ENCODE data around the gene GFOD2.

GFOD2 gene

DNA sequence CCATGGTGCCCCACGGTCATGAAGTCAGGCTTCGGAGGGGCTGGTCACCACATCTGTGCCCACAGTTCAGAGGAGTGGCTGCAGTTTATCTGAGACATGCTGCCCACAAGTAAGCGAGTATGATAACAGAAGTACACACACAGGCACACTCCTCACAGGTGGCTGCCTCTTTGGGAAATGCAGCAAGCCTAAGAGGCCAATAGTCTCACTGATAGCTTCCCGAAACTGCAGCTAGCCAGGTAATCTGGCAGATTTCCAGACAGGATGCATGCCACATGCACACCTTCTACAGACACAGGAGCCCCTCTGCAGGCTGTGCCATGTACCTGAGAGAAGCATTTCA is 12.6 kb upstream of the GFOD2 start:
- DNase-seq (ENCODE audit: low spot score) = no peak

DNA sequence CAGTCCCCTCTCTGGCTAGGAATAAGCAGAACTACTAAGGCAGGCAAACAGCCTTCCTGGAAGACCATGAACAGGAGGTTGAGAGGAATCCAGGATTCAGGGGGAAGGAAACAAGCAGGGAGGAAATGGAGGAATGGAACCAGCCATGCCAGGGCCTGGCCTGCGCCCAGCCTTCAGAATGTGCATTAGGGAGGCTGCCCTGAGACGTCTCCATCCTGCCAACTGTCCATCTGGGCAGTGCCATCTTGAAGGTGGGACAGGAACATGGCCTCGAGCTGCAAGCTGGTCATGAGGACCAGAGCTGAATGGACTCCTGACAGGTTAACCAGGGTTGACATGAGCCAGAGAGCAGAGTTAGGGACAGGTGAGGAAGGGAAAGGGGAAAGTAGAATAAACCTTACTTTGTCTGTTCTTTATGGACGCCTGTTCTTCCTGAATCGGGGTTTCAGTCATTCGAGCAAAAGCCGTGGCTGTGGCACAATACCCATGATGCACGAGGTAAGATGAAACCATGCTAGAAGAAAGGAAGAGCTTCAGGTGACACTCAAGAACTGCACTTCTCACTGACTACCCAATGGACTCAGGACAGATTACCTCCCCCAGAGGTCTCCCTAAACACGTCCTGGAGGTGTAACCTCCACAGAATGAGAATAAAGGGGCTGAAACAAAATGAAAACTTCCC is 12.1 kb upstream of the GFOD2 start:
- DNase-seq (ENCODE audit: low spot score) = no peak

DNA sequence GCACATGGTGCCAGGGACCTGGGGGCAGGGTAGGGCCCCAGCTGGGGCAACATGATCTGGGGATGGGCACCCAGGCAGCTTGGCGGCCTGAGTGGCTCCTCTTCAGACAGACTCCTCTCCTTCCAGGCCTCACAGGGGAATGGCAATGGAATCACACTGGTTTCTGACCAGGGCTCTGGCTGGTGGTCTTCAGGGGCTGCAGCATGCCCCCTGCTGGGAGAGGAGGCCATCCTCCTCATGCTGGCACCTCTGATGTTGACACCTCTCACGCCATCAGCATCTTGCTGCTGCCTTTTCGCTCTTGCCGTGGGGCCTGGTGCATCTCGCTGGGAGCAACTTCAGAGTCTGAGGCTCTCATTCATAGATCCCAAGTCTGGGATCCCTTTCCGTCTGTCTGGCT is 11.2 kb upstream of the GFOD2 start:
- DNase-seq (ENCODE audit: low spot score) = no peak

DNA sequence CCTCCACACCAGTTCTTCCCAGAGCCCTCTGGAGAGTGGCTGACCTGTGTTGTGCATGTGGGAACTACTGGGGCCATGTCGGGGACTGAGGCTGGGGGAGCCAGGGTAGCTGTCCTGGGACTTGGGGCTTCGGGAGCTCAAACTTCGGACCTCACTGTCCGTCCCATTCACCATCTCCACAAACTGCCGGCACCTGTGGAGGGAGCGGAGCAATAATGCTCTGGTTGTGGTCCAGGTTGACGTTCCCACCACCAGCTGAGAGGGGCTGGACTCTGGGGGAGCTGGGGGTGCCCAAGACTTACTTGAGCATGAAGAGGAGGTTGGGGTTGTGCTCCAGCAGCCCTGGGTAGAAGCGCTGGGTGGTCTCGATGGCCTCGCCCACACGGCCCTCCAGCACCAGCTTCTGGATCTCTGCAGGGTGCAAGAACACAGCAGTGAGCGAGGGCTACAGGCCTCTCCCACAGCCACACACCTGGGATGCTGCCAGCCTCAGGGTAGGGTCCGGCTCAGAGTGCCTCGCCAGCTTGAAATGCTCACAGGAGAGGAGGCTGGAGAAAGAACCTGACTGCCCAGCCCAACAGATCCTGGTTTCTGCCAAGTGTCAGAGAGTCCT is 10.6 kb upstream of the GFOD2 start:
- DNase-seq (ENCODE audit: low spot score) = no peak

DNA sequence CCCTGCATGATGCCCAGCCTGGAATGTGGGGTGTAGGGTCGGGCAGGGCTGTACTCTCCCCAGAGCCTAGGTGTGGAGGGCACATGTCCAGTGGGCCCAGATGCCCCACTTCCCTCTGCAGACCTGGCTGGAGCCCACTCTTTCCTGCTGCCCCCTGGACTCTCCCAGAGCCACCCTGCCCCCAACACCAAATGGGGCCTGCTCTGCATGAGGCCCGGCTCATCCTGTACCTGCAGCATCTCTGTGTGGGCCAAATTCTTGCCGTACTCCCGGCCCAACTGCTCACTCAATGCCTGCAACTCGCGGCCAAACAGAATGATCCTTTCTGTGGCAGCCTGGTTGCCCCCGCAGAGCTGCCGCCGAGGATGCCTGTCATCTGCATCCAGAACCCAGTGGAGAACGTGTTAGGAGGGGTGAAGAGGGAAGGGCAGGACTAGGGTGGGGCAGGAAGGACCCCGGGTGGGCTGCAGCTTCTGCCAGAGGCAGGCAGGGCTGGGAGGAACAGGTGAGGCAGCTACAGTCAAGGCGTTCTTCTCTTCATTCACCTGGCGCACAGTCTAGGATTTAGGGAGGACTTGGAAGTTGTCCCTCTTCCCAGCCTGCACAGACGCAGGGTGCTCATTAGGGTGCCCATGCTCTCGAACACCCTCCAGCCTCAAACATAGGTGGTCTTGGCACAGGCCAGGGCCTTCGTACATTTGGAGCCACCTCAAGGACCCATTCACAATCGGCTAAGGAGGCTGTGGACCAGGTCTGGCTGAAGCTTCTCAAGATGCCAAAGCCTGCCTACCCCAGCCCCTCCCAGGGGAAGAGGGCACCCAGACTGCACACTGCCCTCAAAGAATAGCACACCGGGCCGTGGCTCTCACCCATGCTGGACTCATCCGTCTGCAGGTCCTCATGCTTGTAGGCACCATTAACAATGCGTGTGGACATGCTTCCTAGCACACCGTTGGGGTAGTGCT is 8.7 kb upstream of the GFOD2 start:
- peak; percentile 5 for DNase-seq (ENCODE audit: low spot score)

DNA sequence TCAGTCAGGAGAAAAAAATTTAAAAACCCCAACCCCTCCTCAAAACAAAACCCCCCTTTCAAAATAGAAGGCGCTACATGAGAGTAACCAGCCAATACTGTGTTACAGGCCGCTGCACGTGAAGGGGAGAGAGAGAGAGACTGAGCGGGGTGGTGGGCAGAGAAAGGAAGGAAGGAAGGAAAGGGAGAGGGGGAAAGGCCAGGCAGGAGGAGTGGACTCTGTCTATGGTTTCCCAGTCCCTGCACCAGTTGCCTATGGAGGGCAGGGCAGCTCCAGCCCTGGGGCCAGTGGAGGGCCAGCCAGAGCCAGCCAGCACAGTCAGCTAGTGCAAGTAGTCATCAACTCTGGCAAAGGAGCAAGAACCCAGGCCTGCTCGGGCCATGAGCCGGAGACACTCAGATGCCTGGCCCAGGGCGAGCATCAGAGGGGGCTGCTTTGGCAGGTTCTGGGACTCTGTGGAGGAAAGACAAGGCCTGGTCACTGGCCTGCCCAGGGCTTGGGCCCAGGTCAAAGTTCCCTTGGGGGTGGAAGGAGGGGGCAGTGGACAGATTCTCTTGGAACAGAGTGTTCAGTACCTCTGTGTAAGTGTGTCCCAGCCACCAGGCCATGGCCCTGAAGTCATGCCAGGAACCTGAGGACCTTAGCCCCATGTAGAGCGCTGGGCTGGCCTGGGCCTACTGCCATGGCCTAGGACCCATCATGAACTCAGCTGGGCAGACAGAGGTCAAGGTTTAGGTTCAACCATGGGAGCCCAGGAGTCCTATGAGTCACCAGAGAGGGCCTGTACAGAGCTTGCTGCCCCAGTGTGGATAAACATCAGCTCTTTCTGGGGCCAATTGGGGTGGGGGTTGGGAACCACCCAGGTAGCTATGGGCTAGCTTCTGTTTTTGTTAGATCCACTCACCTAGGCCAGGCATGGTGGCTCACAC is 7.3 kb upstream of the GFOD2 start:
- DNase-seq (ENCODE audit: low spot score) = peak; percentile 3

DNA sequence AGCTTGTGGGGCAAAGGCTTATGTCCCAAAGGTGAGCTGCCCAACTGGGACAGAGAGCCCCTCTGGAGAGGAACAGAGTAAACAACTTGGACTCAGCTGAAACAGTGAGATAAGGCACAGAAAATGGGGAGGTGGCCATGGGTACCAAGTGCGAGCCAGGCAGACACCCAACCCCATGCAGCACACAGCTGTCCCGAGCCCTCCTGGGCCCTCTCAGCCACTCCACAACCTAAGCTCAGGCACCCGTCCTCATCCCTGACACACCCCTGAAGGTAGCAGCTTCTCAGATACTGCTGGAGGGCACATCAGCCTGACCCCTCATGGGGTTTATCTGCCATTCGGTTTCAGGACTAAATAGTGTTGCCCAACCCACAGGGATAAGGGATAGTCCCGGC is 4.8 kb upstream of the GFOD2 start:
- no peak for DNase-seq (ENCODE audit: low spot score)

DNA sequence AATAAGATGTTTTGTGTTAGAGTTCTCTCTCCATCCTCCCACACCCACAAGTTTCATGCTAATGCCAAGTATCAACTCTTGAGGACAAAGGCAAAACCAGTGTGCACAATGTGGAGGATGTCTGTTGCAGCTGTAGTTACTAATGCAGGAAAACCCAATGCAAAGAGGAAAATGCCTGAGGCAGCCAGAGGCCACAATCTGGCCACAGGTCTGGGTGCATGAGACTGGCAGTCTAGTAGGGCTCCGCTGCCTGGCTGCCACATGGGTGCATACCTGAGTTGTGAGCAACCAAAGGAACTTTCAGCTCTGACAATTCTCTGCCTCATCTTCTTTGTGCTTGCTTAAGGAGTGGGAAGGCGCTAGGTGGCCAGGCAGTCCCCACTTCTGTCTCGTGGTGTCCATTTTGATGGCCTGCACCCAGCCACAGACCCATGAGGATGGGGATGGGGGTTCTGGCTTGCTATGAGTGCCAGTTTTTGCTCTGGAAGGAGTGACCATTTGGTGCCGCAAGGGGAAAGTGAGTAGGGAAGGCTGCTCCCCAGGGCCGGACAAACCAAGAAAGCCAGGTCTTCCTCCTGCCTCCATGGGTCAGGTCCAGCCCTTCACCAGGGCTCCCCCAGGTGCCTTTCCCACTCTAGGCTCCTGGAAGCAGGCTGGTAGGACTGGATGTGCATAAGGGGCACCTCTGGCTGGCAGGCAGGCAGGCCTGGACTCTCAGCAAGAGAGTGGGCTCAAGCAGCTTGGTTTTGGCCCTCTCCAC is 4.2 kb upstream of the GFOD2 start:
- peak; percentile 4 for DNase-seq (ENCODE audit: low spot score)

DNA sequence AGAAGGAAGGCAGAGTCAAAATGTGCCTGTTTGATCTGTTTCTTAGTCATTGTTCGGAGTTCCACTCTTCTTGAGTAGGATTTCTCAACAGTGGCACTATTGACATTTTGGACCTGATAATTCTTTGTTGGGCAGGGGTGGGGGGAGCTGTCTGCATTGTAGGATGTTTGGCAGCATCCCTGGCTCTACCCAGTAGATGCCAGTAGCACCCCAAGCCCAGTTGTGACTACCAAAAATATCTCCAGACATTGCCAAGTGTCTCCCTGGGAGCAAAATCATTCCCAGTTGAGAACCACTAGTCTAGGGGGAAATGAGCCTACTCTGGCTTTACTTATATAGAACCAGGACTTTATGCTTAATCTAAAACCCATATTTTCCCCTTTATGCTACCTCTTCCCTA is 1.1 kb upstream of the GFOD2 start:
- DNase-seq (ENCODE audit: low spot score) = no peak

DNA sequence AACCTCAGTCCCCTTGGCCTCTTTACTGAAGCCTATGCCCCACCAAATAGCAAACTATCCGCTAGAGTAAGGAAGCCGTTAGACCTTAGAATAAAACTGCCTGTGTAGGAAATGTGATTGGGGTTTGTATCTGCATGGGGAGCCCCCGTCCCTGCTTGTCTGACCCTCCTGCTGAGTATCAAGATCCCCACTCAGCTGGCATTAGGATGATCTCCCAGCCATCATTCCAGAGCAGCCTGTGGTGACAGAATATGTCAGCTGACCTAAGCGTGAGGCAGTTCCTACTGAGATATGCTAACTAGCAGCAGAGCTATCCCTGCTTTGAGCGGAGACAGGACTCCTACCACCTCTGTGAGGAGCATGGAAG is 645 bp upstream of the GFOD2 start:
- DNase-seq (ENCODE audit: low spot score) = peak; percentile 46

DNA sequence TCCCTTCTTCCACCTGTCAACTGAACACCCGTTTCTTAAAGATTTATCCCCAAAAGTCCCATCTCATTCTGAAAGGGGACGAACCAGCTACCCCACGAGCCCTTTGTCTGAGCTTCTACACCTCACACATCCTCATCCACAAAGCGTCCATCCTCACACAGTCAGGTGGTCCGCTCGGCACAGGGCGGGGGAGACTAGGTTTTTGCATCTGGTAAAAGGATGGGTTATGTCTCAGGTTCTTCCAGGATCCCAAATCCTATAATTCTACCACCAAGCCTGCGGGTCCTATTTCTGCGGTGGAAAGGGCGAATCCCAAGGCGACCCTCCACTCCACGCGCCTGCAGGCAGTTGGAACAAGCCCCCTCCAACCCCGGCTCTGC is 458 bp downstream of the GFOD2 start:
- peak; percentile 46 for DNase-seq (ENCODE audit: low spot score)

DNA sequence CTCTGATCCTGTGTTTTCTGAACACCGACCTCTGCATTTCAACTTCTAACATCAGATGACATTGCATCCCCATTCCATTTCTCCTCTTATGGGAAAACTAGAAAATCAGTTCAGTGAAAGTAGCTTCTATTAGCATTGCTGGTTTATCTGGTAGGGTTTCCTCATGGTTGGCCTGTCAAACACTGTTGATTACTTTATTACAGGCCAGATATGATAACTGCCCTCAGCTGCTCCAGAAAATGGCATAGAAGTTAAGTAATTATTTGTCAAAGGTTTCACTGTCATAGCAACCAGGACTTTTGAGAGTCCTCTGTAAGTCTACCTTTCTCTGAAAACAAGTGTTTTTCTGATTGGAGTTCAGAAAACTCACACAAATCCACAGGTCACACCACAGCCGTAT is 3.0 kb downstream of the GFOD2 start:
- DNase-seq (ENCODE audit: low spot score) = no peak

DNA sequence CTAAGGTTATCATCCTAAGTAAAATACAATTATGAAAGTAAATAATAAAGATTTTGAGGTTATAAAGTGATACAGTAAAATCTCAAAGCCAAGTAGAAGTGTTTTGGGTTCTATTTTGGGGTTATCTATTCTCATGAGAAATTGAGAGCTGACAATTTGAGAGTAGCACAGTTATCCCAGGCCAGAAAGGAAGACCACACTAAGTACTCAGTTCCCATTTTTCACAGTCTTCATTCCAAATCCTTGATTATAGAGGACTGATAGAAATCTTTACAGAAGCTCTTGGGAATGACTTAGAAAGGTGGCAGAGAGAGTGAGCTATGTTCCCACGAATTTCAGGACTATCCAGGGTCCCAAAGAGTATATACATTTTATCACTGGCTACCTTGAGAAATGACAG is 4.6 kb downstream of the GFOD2 start:
- no peak for DNase-seq (ENCODE audit: low spot score)

DNA sequence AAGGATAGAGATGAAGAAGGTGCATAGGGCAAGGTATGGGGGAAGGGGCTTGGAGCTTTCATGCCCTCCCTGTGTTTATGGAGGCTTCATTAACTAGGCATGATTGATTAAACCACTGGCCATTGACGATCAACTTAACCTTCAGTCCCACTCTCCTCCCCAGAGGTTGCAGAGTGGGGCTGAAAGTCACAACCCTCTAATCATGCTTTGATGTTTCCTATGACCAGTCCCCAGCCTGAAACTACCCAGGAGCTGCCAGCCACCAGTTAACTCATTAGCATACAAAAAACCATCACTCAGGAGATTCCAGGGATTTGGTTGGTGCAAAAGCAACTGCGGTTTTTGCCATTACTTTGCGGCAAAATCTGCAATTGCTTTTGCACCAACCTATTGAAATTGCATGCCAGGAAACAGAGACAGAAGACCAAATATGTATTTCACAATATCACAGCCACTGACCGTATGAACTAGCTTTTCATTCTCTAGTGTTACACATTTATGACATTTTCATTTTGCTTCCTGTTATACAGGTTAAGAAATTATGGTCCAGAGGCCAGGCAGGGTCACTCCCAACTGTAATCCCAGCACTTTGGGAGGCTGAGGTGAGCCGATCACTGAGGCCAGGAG is 5.4 kb downstream of the GFOD2 start:
- DNase-seq (ENCODE audit: low spot score) = no peak

DNA sequence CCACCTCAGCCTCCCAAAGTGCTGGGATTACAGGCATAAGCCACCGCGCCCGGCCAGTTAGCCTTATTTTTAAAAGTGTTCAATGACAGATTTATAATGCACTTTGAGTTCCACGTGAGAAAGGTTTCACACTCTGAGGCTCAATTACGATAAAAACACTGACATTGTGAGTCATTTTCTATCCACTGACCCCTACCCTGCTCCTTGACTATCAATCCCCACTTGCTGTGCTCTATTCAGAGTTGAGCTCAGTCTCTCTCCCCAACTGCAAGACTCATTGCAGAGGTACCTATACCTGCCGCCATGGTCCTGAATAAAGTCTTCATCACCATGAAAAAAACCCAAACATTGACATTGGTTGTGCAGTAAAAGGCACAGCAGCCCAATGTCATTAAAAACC is 8.5 kb downstream of the GFOD2 start:
- no peak for DNase-seq (ENCODE audit: low spot score)

DNA sequence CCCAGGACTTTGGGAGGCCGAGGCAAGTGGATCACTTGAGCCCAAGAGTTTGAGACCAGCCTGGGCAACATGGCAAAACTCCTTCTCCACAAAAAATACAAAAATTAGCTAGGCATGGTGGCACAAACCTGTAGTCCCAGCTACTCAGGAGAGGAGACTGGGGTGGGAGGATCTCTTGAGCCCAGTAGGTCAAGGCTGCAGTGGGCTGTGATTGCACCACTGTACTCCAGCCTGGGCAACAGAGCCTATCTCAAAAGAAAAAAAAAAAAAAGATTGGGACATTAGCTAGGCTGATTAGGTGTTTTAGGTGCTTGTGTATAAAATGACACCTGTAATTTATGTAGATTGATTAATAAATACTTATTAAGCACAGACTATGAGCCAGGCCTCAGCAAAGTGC is 10.1 kb downstream of the GFOD2 start:
- DNase-seq (ENCODE audit: low spot score) = no peak

DNA sequence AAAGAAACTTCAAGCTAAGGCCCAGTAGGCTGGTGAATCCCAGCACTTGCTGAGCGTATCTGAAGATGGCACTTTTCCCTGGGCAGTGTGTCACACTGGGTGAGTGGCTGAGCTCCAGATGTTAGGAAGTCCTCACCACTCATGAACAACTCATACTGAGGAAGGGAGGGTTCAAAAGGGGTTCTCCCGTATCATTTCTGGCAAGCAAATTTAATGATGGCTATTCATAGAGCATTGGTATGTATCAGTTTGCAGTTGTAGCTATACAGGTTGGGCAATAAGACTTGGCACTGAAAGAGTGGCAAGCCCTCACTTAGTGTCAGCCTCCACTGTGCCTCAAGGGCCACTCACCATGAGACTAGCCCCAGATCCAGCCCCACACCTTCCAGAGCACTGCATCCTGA is 10.7 kb downstream of the GFOD2 start:
- no peak for DNase-seq (ENCODE audit: low spot score)

DNA sequence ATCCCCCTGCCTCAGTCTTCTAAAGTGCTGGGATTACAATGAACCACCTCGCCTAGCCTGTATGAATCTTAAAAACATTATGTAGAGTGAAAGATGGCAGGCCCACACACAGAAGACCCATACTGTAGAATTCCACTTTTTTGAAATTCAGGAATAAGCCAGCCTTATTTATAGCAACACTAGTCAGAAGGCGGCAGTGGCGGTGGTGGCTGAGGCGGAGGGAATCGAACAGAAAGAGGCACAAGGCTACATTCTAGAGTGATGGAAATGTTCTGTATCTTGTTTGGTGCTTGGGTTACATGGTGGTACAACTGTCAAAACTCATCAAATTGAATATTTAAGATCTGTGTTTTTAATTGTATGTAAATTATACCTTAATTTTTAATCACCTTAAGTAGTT is 11.3 kb downstream of the GFOD2 start:
- no peak for DNase-seq (ENCODE audit: low spot score)

DNA sequence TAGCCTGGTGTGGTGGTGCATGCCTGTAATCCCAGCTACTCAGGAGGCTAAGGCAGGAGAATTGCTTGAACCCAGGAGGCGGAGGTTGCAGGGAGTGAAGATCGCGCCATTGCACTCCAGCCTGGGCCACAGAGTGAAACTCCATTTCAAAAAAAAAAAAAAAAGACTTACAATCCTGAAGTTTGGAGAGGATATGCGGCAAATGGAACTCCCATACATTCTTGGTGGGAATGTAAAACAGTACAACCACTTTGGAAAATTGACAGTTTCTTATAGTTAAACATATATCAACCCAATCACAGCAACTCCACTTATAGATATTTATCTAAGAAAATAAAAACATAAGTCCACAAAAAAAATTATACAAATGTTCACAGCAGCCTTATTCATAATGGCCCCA is 11.9 kb downstream of the GFOD2 start:
- no peak for DNase-seq (ENCODE audit: low spot score)

DNA sequence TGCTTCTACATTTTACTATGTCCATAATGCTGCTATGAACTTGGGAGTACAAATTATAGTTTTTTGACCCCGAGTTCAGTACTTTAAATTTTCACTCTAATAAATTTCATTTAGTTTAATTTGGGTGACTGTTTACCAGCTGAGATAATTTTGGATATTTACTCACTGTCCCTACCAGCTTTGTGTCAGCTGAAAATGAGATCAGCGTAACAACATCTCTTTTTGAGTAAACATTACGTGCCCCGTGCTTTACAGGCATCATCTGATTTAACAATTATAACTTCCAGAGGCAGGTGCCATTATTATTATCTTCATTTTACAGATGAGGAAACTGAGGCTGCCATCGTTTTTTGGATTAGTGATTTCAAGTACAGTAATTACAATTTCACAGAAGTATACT is 15.0 kb downstream of the GFOD2 start:
- no peak for DNase-seq (ENCODE audit: low spot score)

DNA sequence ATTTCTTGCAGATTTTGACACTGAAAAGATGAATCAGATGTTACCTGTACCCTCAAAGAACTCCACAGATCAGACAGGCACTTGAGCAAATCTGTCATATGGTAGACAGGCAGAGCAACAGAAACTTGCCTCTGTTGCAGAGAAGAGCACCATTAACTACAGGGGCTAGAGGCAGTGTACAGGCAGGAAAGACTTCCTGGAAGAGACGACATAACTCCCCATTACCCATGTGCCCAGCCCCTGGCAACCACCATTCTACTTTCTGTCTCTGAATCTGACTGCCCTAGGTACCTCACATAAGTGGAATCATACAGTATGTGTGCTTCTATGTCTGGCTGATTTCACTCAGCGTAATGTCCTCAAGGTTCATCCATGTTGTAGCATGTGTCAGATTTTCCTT is 15.5 kb downstream of the GFOD2 start:
- DNase-seq (ENCODE audit: low spot score) = no peak
